SIG-M5 treated with dmso at 0.1 percent for 504 hours (cell line): Measurements from ENCODE around the gene FFAR2.
"Not testable (repeated sequence)": the region's sequence is repeated elsewhere in the genome, so short reads cannot be mapped to it uniquely, and the experiment has no call there.

Source experiments
- DNase-seq: peaks from one replicate; lab custom pipeline; 2025; ENCODE audit not compliant: unreplicated experiment; lab: John Stamatoyannopoulos, UW

The FFAR2 gene

DNA sequence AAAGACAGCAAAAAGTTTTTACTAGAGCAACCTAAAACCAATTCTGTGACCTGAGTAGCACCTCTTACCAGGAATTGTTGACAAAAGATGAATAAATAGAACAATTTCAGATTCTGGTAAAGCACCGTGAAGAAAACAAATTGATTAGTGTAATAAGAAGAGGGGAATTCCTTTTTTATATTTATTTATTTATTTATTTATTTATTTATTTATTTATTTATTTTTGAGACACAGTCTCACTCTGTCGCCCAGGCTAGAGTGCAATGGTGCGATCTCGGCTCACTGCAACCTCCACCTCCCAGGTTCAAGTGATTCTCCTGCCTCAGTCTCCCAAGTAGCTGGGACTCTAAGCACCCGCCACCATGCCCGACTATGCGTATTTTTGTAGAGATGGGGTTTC is 24.7 kb upstream of the FFAR2 start:
- DNase-seq: not testable (repeated sequence)

DNA sequence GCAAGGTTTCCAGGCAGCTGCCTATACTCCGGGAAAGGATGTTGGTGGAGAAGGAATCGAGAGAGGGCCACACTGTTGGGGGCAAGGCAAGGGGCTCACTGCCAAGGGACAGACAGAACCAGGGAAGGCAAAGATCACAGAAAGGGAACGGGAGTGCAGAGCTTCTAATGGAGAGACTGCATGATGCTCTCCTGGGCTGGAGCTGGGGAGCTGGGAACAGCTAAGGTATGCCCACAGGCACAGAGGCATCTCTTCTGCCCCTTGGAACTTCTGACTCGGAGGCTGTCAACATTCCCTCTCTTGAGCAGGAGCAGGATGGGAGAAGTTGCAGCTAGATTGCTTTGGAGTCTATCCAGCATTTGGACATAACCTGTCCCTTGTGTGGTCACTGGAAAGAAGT is 22.4 kb upstream of the FFAR2 start:
- no peak for DNase-seq

GRCh38 chr19:35427187-35427586 is 20.9 kb upstream of the FFAR2 start:
- no peak for DNase-seq

DNA sequence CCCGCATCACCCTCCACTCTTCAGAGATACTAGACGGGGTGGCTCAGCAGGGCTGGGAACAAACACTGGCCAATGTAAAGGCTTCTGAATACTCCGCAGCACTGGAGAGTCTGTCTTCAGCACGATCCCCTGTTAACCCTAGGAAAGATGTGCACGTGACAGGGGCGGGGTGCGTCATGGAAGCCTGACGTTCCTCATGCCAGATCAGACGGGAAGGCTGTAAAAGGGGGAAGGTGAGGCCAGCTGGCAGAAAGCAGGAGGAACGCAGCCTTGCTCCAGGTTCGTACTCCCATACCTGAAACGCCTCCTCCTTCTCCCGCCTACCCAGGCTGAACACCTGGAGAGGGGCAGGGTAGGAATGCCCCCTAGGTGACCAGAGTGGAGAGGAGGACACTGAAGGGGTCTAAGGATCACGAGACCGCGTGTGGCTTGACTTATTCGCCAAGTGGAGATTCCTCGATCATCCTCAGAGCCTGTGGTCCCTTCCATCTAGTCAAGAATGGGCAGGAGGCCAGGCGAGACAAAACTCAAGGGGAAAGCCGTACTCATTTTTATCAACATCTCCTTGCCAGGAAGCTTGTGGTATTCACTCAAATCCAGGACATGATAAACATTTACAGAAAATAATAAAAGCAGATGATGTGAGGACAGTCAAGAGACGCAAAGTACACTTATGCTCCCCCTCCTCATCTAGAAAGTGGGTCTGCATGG is 18.2 kb upstream of the FFAR2 start:
- no peak for DNase-seq

- DNase-seq: peak; percentile 28
Observed at GRCh38 chr19:35430409-35431144, 17.5 kb upstream of the FFAR2 start.

GRCh38 chr19:35431145-35431807 is 16.8 kb upstream of the FFAR2 start:
- no peak for DNase-seq

DNA sequence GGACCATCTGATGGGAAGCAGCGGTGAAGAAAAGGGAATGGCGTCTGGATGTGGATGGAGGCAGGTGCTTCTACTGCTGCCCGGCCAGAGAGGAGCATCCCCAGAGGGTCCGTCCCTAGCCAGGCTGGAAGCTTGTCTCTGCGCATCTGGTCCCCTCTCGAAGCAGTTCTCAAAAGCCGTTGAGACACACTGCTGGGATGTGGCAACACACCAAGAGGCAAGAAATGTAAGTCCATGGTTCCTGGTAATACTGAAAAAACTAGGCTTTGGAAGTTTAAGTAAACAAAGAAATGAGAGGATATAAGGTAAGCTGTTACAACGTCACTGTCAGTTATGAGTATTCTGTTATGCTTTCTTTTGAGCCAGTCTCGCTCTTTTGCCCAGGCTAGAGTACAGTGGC is 15.1 kb upstream of the FFAR2 start:
- DNase-seq: no peak

GRCh38 chr19:35433448-35433847 is 14.6 kb upstream of the FFAR2 start:
- DNase-seq: no peak

DNA sequence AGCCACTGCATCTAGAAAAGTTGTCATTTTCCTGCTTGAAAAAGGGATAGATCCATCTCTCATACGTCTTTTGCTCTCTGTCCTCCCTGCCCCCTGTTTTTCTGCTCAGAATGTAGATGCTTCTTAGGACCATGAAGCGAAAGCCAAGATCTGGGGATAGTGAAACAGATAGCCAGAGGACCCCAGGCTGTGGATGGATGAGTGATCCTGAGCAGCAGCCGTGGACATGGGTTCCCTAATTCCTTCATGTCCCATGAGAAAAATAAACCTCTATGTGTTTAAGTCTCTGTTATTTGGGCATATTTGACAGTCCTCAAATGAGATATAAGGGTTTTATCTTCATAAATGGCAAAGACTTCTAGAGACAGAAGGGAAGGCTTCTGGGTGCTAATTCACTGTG is 12.2 kb upstream of the FFAR2 start:
- DNase-seq: no peak

- peak; percentile 80 for DNase-seq
Observed at GRCh38 chr19:35436477-35437405, 11.3 kb upstream of the FFAR2 start.

DNA sequence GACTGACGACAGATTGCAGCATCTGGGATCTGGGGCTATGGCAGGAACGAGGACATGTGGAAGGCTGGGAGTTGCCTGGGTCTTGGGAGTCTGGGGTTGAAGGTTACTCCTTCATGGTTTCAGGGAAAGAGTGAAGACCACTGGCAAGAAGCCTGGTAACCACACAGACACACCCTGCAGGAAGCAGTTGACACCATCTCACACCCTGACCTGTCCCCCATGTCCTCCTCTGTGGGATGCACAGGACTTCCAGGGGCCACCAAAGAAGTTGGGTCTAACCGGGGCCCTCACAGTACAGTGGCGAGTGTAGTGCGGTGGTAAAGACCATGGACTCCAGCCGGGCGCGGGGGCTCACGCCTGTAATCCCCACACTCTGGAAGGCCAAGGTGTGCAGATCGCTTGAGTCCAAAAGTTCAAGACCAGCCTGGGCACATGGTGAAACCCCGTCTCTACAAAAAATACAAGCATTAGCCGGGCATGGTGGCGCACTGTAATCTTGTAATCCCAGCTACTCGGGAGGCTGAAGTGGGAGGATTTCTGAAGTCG is 10.6 kb upstream of the FFAR2 start:
- no peak for DNase-seq

DNA sequence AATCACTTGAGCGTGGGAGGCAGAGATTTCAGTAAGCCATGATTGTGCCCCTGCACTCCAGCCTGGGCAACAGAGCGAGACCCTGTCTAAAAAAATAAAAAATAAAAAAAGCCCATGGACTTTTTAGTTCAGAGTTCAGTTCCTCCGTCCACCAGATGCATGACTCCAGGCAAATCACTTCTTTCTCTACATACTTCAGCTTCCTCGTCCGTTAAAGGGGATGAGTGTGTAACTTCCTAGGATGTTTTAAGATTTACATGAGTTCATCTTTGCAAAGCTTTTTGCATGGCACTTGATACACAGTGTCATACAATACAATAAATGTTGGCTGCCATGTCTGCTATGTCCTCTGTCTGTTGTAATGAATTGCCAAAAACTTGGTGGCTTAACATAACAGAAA is 10.0 kb upstream of the FFAR2 start:
- no peak for DNase-seq

- DNase-seq: no peak
Observed at GRCh38 chr19:35438527-35438926, 9.5 kb upstream of the FFAR2 start.

GRCh38 chr19:35439921-35440320 is 8.1 kb upstream of the FFAR2 start:
- no peak for DNase-seq

DNA sequence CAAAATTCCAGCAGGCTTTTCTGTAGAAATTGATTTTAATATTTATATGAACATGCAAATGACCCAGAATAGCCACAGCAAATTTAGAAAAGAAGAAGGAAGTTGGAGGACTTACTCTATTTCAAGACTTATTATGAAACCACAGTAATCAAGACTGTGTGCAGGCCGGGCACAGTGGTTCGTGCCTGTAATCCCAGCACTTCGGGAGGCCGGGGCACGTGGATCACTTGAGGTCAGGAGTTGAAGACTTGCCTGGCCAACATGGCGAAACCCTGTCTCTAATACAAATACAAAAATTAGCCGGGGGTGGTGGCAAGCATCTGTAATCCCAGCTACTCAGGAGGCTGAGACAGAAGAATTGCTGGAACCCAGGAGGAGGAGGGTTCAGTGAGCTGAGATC is 6.0 kb upstream of the FFAR2 start:
- peak; percentile 78 for DNase-seq

DNA sequence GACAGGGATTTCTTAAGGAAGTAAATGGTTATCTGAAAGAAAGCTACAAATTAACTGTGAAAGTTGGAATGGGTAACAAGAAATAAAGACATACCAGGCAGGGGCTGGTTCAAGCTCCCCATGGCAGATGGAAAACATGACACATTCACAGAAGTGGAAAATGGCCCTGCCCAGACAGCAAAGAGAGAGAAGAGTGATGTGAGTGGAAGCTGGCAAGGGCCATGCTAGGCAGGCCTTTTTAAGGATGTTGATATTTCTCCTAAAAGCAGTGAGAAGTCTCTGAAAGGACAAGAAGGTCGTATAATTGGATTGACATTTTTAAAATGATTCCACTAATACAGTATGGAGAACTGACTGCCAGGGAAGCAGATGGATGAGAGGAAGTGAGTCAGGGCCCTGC is 3.3 kb upstream of the FFAR2 start:
- DNase-seq: no peak

DNA sequence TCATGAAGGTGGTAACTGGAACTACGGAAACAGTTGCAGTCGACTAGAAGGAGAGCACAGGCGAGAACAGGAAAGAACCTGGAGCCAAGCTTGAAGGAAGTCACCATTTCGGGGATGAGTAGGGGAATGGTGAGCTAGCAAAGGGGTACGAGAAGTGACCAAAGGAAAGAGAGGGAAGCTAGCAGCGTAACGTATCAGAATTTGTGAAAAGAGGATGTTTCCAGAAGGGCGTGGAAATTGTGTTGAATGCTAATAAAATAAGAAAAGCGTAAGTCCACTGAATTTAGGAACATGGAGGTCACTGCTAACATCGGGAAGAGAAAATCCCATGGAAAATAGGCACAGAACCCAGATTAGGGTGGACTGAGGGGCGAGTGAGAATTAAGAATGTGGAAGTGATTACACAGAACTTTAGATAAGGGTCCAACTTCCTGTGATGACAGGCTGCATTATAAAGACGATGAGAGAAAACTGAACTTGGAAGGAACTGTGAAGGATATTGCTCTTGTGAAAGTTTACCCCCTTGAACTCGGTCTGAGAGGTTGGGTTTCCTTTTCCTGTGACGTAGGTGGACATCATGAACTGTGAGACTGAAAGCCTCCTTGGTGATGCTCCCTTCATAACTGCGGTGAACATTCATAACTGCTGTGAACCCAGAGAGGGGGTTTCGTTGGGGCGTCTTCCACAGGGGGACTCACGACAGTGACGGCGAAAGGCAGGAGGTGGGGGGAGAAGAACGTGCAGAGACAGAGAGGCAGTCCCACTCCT is 2.0 kb upstream of the FFAR2 start:
- DNase-seq: peak; percentile 28

GRCh38 chr19:35449359-35450043 is 1.4 kb downstream of the FFAR2 start:
- DNase-seq: peak; percentile 67

DNA sequence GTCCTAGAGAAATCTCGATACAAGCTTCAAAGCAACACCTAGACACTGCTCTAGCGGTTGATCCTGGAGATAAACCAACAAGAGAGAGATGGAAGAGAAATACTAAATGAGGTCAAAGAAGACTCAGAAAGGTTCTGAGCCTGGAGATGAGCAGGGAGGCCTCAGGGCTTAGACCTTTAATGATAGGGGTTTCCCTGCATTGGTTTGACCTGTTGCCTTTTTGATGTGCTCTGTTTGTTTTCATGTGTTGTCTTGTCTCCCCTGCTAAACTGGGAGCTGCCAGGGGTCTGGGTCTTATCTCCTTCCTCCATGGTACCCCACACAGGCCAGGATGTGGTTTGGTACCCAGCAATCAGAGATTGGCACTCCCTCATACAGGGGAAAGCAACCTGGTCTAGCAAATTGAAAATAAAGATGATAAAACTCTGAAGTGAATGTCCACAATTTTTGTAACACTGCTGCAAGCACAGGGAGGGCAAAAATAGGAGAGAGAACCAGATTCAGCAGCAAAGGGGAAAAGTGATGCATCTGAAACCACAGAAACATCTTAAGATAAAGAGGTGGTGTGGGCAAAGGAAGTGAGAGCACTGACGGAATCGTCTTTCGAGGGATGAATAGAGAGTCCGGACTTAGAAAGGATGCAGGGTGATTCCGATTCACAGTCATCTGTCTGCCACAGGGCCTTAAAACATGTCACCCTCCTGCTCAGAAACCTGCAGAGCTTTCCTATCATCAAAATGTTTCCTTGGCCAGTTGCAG is 3.5 kb downstream of the FFAR2 start:
- DNase-seq: no peak
